Left lung (tissue), 10 donors: ENCODE results near the gene OR10G3. TPM values are rescaled to one million over a fixed set of nuclear protein-coding genes. Genes with fewer than 3 reads are reported as not detected.

ENCODE experiments used
- ATAC-seq: fragments of 200-7000 bp; cut with Tn5 transposase; one replicate; pipeline ENCODE4 v1.9.1; 2020; ENCODE audit warnings: moderate library complexity
- DNase-seq, 4 donors: peaks; one replicate each; pipeline ENCODE4 v3.0.0-alpha.2; 2013 to 2020
- H3K27ac ChIP-seq, 2 donors: fragments of 200-600 bp; sonication (generic) in 1 of 2; one replicate each; pipeline versions ENCODE4 v1.5.0 to v1.8.0; 2020 to 2021
- H3K27me3 ChIP-seq, 2 donors: fragments of 200-600 bp; sonication (generic) in 1 of 2; one replicate each; pipeline versions ENCODE4 v1.5.0 to v1.8.0; 2020 to 2021
- H3K36me3 ChIP-seq, 2 donors: fragments of 200-600 bp; sonication (generic) in 1 of 2; one replicate each; pipeline versions ENCODE4 v1.5.0 to v1.8.0; 2020 to 2021
- H3K4me1 ChIP-seq, 2 donors: fragments of 200-600 bp; one replicate each; pipeline ENCODE4 v1.8.0; 2021
- H3K4me3 ChIP-seq, 2 donors: fragments of 200-600 bp; sonication (generic) in 1 of 2; one replicate each; pipeline versions ENCODE4 v1.5.0 to v1.8.0; 2020 to 2021; ENCODE audit warnings: mild to moderate bottlenecking in 1 of 2
- H3K9me3 ChIP-seq, 2 donors: fragments of 200-600 bp; sonication (generic) in 1 of 2; one replicate each; pipeline versions ENCODE4 v1.5.0 to v1.8.0; 2020 to 2021
- CTCF ChIP-seq, 2 donors: fragments of 200-600 bp; sonication (generic) in 1 of 2; IDR thresholded peaks; one replicate each; pipeline versions ENCODE4 v1.5.0 to v1.8.0; 2021; ENCODE audit warnings: antibody characterized with exemption in 2 of 2
- intact Hi-C, 2 donors: fragments of 100-400 bp; cut with DNase I; formaldehyde crosslinking; loops; one replicate each; pipeline versions ENCODE4 v1.11.2 to v1.14.2; 2022
- polyA plus RNA-seq, 6 donors: library from polyadenylated mRNA; unstranded; fragments of 120-200 nt; gene quantifications; one replicate each; pipeline ENCODE4 v1.2.1, GENCODE V29; 2013; ENCODE audit not compliant: insufficient read length in 6 of 6
- total RNA-seq, 2 donors: library from RNA; stranded (reverse); fragmentation: NEBNext Ultra II Directional; extraction: Animal tissue kit (Norgen Biotek cat#: 25700); gene quantifications; one replicate each; pipeline ENCODE4 v1.2.1, GENCODE V29; 2021
- donor health status: DM: no; HTN: yes; CAD: no.
- donor health status: DM: no; HTN: no; CAD: no.

The OR10G3 gene
- total and polyA plus RNA-seq, 8 donors, result 0.06 to 0.08 (median 0.07) TPM; not detected in 5

GRCh38 chr14:21525571-21525961 is 54.3 kb downstream of the OR10G3 start:
- H3K27ac ChIP-seq, result no peak overlapping the region
- intact Hi-C loops, result no loop called here

GRCh38 chr14:21524575-21525490 is 55.0 kb downstream of the OR10G3 start:
- ATAC-seq, result no peak
- peak overlapping the region; percentile 53 to 57 for H3K4me3 ChIP-seq
- no peak overlapping the region for H3K27ac ChIP-seq
- DNase-seq, result no peak
- peaks cover 0 to 11% of the 10 kb centered on the region in 2 donors for H3K27me3 ChIP-seq
- TF ChIP-seq CTCF (IDR thresholded peaks at IDR 0.05), result no peak
- intact Hi-C loops, result no loop called here
- no peaks in the 10 kb centered on the region for H3K36me3 ChIP-seq
- H3K9me3 ChIP-seq, result no peaks in the 10 kb centered on the region
- peaks cover 0 to 33% of the 10 kb centered on the region in 2 donors for H3K4me1 ChIP-seq

More at GRCh38 chr14:21525571-21525961, 54.3 kb downstream of the OR10G3 start:
- H3K36me3 ChIP-seq, result no peaks in the 10 kb centered on the region
- DNase-seq, result peak in 1 of 4 donors; percentile 47
- H3K4me3 ChIP-seq, result peak overlapping the region; percentile 53 to 57
- H3K27me3 ChIP-seq, result peaks cover 0 to 11% of the 10 kb centered on the region in 2 donors
- no peaks in the 10 kb centered on the region for H3K9me3 ChIP-seq
- peaks cover 0 to 33% of the 10 kb centered on the region in 2 donors for H3K4me1 ChIP-seq
- TF ChIP-seq CTCF (IDR thresholded peaks at IDR 0.05), result no peak
- peak; percentile 39 for ATAC-seq

- TF ChIP-seq CTCF (IDR thresholded peaks at IDR 0.05), result no peak
- no peaks in the 10 kb centered on the region for H3K9me3 ChIP-seq
- intact Hi-C loops, result no loop called here
- no peak for ATAC-seq
- H3K36me3 ChIP-seq, result no peaks in the 10 kb centered on the region
- DNase-seq, result no peak
- no peak overlapping the region for H3K4me3 ChIP-seq
- no peak overlapping the region for H3K27ac ChIP-seq
- peaks cover 0 to 25% of the 10 kb centered on the region in 2 donors for H3K4me1 ChIP-seq
- peaks cover 0 to 11% of the 10 kb centered on the region in 2 donors for H3K27me3 ChIP-seq
Observed at GRCh38 chr14:21523203-21523602, 56.7 kb downstream of the OR10G3 start.

GRCh38 chr14:21521501-21521900 is 58.4 kb downstream of the OR10G3 start:
- no peak for TF ChIP-seq CTCF (IDR thresholded peaks at IDR 0.05)
- H3K27ac ChIP-seq, result no peak overlapping the region
- intact Hi-C loops, result no loop called here
- H3K36me3 ChIP-seq, result no peaks in the 10 kb centered on the region
- peaks cover 0 to 8% of the 10 kb centered on the region in 2 donors for H3K4me1 ChIP-seq
- no peaks in the 10 kb centered on the region for H3K9me3 ChIP-seq
- H3K27me3 ChIP-seq, result peaks cover 0 to 8% of the 10 kb centered on the region in 2 donors
- no peak overlapping the region for H3K4me3 ChIP-seq
- no peak for DNase-seq
- ATAC-seq, result peak; percentile 10

- H3K36me3 ChIP-seq, result no peaks in the 10 kb centered on the region
- H3K27ac ChIP-seq, result no peak overlapping the region
- intact Hi-C loops, result no loop called here
- no peak overlapping the region for H3K4me3 ChIP-seq
- DNase-seq (no peak), ATAC-seq (no peak)
- TF ChIP-seq CTCF (IDR thresholded peaks at IDR 0.05), result no peak
- H3K9me3 ChIP-seq, result no peaks in the 10 kb centered on the region
- H3K4me1 ChIP-seq, result peaks cover 0 to 6% of the 10 kb centered on the region in 2 donors
- peaks cover 0 to under 1% of the 10 kb centered on the region in 2 donors for H3K27me3 ChIP-seq
Observed at GRCh38 chr14:21520767-21521166, 59.1 kb downstream of the OR10G3 start.
